Measurements from ENCODE around the gene ILKAP.
"Not testable (repeated sequence)": the region's sequence is repeated elsewhere in the genome, so short reads cannot be mapped to it uniquely, and the experiment has no call there.

The ILKAP gene

DNA sequence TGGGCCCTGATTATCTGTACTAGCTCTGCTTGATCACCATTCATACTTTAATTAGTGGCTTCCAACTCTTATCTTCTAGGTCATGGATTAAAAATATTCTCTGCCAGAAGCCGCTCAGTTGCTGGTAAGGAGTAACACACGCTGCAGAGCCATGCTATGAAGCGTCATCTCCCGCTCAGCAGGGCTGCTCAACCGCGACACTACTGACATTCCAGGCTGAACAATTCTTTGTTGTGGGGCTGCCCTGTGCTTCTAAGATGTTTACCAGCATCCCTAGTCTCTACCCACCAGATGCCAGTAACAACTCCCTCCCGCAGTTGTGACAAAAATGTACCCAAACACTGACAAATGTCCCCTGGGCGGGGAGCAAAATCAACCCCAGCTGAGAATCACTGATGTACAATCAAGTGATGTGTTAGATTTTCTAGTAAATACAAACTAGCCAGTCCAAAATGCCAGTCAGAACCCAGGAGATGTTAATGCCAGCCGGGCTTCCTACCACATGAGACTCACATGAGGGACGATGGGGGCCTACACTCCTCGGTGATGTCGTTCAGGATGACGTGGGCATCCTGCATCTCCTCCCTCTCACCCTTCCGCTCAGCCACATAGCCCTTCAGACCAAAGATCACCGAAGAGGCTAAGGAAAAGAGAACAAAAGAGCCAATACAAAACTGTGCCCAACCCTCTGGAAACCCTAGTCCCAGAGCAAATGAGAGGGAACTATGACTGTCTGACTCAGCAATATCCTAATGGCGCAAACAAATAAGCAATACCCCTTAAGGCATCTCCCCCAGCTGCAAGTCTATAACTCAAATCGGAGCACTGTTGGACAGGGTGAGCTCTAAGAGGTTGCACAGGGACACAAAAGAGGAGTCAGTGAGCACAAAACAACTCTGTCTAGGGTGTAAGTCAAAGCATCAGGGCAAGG lies 15.6 kb downstream of the ILKAP start:
- no peak for DNase-seq

GRCh38 chr2:238183821-238184220 lies 19.7 kb downstream of the ILKAP start:
- no peak for DNase-seq

- DNase-seq: no peak
Measured at GRCh38 chr2:238182362-238182761, 21.1 kb downstream of the ILKAP start.

- no peak for DNase-seq
Measured at GRCh38 chr2:238180554-238180953, 22.9 kb downstream of the ILKAP start.

DNA sequence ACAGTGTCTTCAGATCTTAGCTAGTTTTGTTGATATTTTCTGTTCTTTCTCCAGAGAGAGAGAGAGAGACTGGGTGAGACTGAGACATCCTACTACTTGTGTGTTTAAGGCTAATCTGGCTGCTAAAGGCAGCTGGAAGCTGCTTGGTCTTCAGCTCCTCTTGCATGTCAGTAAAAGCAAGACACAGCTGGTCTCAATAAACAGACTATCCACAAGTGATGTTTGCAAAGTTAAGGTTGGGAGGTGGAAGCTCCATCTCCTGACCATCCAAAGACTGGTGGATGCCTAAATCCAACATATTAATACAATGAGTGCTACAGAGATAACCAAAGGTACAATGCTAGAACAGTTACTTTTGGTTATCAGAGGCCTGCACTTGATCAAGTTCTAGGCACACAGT lies 26.9 kb downstream of the ILKAP start:
- no peak for DNase-seq

- DNase-seq: no peak
Measured at GRCh38 chr2:238174701-238175100, 28.8 kb downstream of the ILKAP start.

GRCh38 chr2:238174291-238174690 lies 29.2 kb downstream of the ILKAP start:
- DNase-seq: no peak

GRCh38 chr2:238173692-238174091 lies 29.8 kb downstream of the ILKAP start:
- DNase-seq: no peak

- no peak for DNase-seq
Measured at GRCh38 chr2:238172439-238172838, 31.1 kb downstream of the ILKAP start.

DNA sequence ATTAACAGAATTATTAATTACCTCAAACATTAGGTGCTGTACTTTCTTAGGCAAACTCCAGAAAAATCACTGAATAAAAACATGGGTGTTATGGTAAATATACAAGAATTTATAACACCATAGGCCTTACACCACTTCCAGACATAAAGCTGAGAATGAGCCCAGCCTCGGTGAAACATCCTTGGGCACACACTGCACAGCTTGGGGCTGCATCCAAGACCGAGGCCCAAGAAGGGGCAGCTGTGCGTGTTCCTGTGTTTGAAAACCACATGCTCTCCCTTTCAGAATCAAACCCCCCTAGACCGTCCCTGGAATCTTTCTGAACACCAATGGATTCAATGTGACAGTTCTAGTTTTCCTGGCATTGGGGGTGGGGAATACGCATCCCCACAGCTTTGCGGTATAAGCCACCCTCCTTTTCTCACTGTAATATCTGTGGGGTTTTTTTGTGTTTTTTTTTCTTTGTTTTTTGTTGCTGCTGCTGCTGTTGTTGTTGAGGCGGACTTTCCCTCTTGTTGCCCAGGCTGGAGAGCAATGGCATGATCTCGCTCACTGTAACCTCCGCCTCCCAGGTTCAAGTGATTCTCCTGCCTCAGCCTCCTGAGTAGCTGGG lies 31.8 kb downstream of the ILKAP start:
- no peak for DNase-seq

GRCh38 chr2:238171072-238171431 lies 32.4 kb downstream of the ILKAP start:
- not testable (repeated sequence) for DNase-seq

DNA sequence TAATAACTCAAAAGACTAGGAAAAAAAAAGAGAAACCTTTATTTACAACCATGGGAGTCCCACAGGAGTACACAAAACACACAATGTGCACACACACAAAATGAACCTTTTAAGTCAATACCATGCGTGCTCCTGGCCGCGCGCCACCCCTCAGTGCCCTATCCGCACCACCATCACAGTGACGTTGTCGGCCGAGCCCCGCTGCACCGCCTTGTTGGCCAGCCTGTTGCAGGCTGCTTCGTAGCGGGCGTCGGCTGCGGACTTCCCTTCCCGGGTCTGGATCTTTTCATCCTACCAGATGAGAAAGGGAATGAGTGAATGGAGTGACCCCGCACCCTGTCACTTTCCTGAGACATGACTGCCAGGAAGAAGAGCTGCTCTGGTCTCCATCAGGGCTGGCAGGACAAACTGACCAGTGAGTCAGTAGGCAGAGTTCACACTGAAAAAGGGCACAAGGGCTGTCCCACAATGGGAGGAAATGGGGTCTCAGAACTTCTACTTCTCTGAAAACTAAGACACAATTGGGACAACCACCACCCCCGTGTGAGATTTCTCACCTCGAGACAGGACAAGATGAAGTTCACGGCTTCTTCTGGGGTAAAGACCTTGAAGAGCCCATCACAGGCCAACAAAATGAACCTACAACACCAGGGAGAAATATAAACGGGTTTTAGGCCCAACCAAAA lies 33.0 kb downstream of the ILKAP start:
- DNase-seq: no peak

- DNase-seq: no peak
Measured at GRCh38 chr2:238169708-238170251, 33.7 kb downstream of the ILKAP start.

- DNase-seq: no peak
Measured at GRCh38 chr2:238169048-238169707, 34.3 kb downstream of the ILKAP start.

- no peak for DNase-seq
Measured at GRCh38 chr2:238168196-238169047, 35.1 kb downstream of the ILKAP start.

DNA sequence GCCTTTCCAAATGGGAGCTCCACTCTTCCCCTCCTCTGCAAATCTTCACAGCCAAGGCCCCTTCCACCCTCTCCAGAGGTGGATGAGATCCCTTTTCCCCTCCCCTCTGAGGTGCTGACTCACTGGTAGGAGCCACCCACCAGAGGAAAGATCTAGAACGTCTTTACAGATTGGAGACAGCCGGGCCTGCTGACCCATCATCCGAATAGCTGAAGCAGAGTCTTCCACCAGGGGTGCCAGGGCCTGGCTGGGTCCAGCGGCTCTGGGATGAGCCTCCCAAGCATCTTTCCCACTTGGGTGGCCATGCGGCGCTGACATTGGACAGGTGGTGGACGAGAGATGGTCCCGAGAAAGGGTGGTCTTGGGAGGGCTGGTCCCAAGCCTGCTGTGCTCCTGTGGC lies 35.7 kb downstream of the ILKAP start:
- no peak for DNase-seq

GRCh38 chr2:238167344-238167715 lies 36.2 kb downstream of the ILKAP start:
- DNase-seq: no peak

- no peak for DNase-seq
Measured at GRCh38 chr2:238166391-238167343, 36.8 kb downstream of the ILKAP start.

GRCh38 chr2:238165288-238165921 lies 38.1 kb downstream of the ILKAP start:
- DNase-seq: no peak

GRCh38 chr2:238164906-238165287 lies 38.6 kb downstream of the ILKAP start:
- DNase-seq: no peak
